Gastrocnemius medialis (tissue), 4 donors: Measurements from ENCODE around the gene MCU. TPM values are rescaled to one million over a fixed set of nuclear protein-coding genes. Genes with fewer than 3 reads are reported as not detected.

Experiments
- ATAC-seq, 2 donors: fragments of 150-250 bp; one replicate each; pipeline ENCODE4 v1.9.1; 2016
- DNase-seq, 2 donors: peaks; one replicate each; pipeline ENCODE4 v3.0.0-alpha.2; 2019
- H3K27ac ChIP-seq, 4 donors: fragments of 200-600 bp; sonication (generic); 1 replicate in 1 of 4; 2 replicates in 3 of 4; pipeline ENCODE4 v1.5.1; 2016 to 2018; ENCODE audit warnings: mild to moderate bottlenecking in 2 of 4, moderate library complexity in 1 of 4
- H3K27me3 ChIP-seq, 3 donors: fragments of 200-600 bp; sonication (generic) in 2 of 3; 1 replicate in 1 of 3; 2 replicates in 2 of 3; pipeline versions ENCODE4 v1.5.1 to v1.6.0; 2016 to 2019; ENCODE audit warnings: mild to moderate bottlenecking in 1 of 3, moderate library complexity in 1 of 3
- H3K36me3 ChIP-seq, 2 donors: fragments of 200-600 bp; sonication (generic) in 1 of 2; one replicate each; pipeline ENCODE4 v1.5.1; 2017 to 2018
- H3K4me1 ChIP-seq, 2 donors: fragments of 200-600 bp; sonication (generic) in 1 of 2; one replicate each; pipeline ENCODE4 v1.5.1; 2016 to 2017; ENCODE audit warnings: mild to moderate bottlenecking in 2 of 2
- H3K4me3 ChIP-seq, 4 donors: fragments of 200-600 bp; sonication (generic) in 3 of 4; 1 replicate in 1 of 4; 2 replicates in 3 of 4; pipeline ENCODE4 v1.5.1; 2016 to 2019; ENCODE audit warnings: mild to moderate bottlenecking in 2 of 4
- H3K9me3 ChIP-seq, 3 donors: fragments of 200-600 bp; sonication (generic) in 2 of 3; 1 replicate in 1 of 3; 2 replicates in 2 of 3; pipeline ENCODE4 v1.5.1; 2016 to 2019
- CTCF ChIP-seq, 5 experiments: fragments of 450-650 bp in 3 of 5; fragments of 200-600 bp in 2 of 5; sonication (generic) in 2 of 5; IDR thresholded peaks in 4 of 5; conservative IDR thresholded peaks in 1 of 5; 1 replicate in 4 of 5; 2 replicates in 1 of 5; pipeline ENCODE4 v1.5.1; 2016 to 2019; ENCODE audit warnings: antibody characterized with exemption in 5 of 5, mild to moderate bottlenecking in 3 of 5, moderate library complexity in 3 of 5
- POLR2A ChIP-seq, 2 donors: fragments of 450-650 bp; IDR thresholded peaks; one replicate each; pipeline ENCODE4 v1.6.1; 2017; ENCODE audit warnings: antibody characterized with exemption in 2 of 2, mild to moderate bottlenecking in 2 of 2, moderate library complexity in 2 of 2
- in situ Hi-C, 4 donors: fragments of 200-750 bp; cut with MboI; loops; one replicate each; pipeline versions ENCODE4 v1.15.0 to v1.8.0; 2017; ENCODE audit warnings: low sequenced_read_pairs in 4 of 4
- intact Hi-C: fragments of 100-400 bp; cut with DNase I; formaldehyde crosslinking; loops from one replicate; pipeline ENCODE4 v1.15.1; 2023; ENCODE audit warnings: low total_unique reads
- microRNA-seq, 2 donors: library from miRNA; unstranded; fragments of <30 nt; microRNA quantifications; one replicate each; pipeline ENCODE4, GENCODE V29; 2016; ENCODE audit warnings: borderline replicate concordance in 2 of 2
- total RNA-seq, 4 donors: library from RNA; depleted of rRNA; stranded (reverse); fragments of >200 nt; gene quantifications; one replicate each; pipeline versions ENCODE4 v1.1.0 to v1.2.3, GENCODE V29; 2016

MCU gene
- total RNA-seq, 4 donors from 2014 or later, result 25.1 to 61.3 (median 49.0) TPM

- intact Hi-C loops, result no loop called here
- H3K4me1 ChIP-seq, result no peaks in the 10 kb centered on the region
- no peak for TF ChIP-seq CTCF (IDR thresholded peaks at IDR 0.05 in 4 of 5, conservative IDR thresholded peaks at IDR 0.05 in 1 of 5)
- no peak for TF ChIP-seq POLR2A (IDR thresholded peaks at IDR 0.05)
- H3K27ac ChIP-seq, result no peak overlapping the region
- no peaks in the 10 kb centered on the region for H3K36me3 ChIP-seq
- H3K9me3 ChIP-seq, result no peaks in the 10 kb centered on the region
- DNase-seq (no peak), ATAC-seq (no peak)
- in situ Hi-C loops, result no loop called here
- H3K4me3 ChIP-seq, result no peak overlapping the region
- H3K27me3 ChIP-seq, result no peaks in the 10 kb centered on the region
Observed at GRCh38 chr10:72928798-72929197, 236.9 kb downstream of the MCU start.

- no peak for TF ChIP-seq CTCF (IDR thresholded peaks at IDR 0.05 in 4 of 5, conservative IDR thresholded peaks at IDR 0.05 in 1 of 5)
- no peak for TF ChIP-seq POLR2A (IDR thresholded peaks at IDR 0.05)
- DNase-seq (no peak), ATAC-seq (no peak)
- Histone ChIP-seq H3K4me3 (no peak overlapping the region), H3K27ac (no peak overlapping the region), H3K4me1 (no peaks in the 10 kb centered on the region), H3K36me3 (no peaks in the 10 kb centered on the region), H3K9me3 (no peaks in the 10 kb centered on the region), H3K27me3 (no peaks in the 10 kb centered on the region)
- intact Hi-C loops, result no loop called here
- in situ Hi-C loops, result no loop called here
Observed at GRCh38 chr10:72930276-72930675, 238.3 kb downstream of the MCU start.

- in situ Hi-C loops, result no loop called here
- DNase-seq, result no peak
- H3K27ac ChIP-seq, result no peak overlapping the region
- no peaks in the 10 kb centered on the region for H3K9me3 ChIP-seq
- H3K36me3 ChIP-seq, result no peaks in the 10 kb centered on the region
- H3K4me3 ChIP-seq, result no peak overlapping the region
- intact Hi-C loops, result no loop called here
- no peak for TF ChIP-seq POLR2A (IDR thresholded peaks at IDR 0.05)
- TF ChIP-seq CTCF (IDR thresholded peaks at IDR 0.05 in 4 of 5, conservative IDR thresholded peaks at IDR 0.05 in 1 of 5), result no peak
- no peaks in the 10 kb centered on the region for H3K4me1 ChIP-seq
- ATAC-seq, result no peak
- H3K27me3 ChIP-seq, result no peaks in the 10 kb centered on the region
Observed at GRCh38 chr10:72932259-72933015, 240.5 kb downstream of the MCU start.

GRCh38 chr10:72935361-72935760 is 243.4 kb downstream of the MCU start:
- H3K4me1 ChIP-seq, result peaks cover 7 to 9% of the 10 kb centered on the region in 2 donors
- no peaks in the 10 kb centered on the region for H3K36me3 ChIP-seq
- TF ChIP-seq CTCF (IDR thresholded peaks at IDR 0.05 in 4 of 5, conservative IDR thresholded peaks at IDR 0.05 in 1 of 5) (no peak), POLR2A (IDR thresholded peaks at IDR 0.05) (no peak)
- in situ Hi-C loops, result no loop called here
- no peak overlapping the region for H3K27ac ChIP-seq
- no peak overlapping the region for H3K4me3 ChIP-seq
- no peaks in the 10 kb centered on the region for H3K27me3 ChIP-seq
- no peaks in the 10 kb centered on the region for H3K9me3 ChIP-seq
- no peak for DNase-seq
- intact Hi-C loops, result no loop called here
- no peak for ATAC-seq

Small RNA genes lying within 50 kb of the gene (microRNA-seq; reads per million reads assigned to microRNA genes)
- 4.3 to 4.7 reads per million in 2 donors for gene MIR4676

Other genes with a start within 250 kb of the MCU start
- gene MICU1, start 66.1 kb upstream of the MCU start, total RNA-seq, result 10 to 100 TPM; 42.7 to 62.2 (median 51.9) TPM
- under 1 TPM in 2 of 4 donors, not detected in 2; 0.13 to 0.25 TPM for gene OIT3, start 201.6 kb downstream of the MCU start, total RNA-seq